ENCODE measurements around the gene PITPNM3.

- TF ChIP-seq DPF2 (CRISPR knock-in tag; IDR thresholded peaks at IDR 0.05; ENCODE audit: borderline replicate concordance, low read depth): no peak
- TF ChIP-seq PHB2 (IDR thresholded peaks at IDR 0.05; ENCODE audit: partially characterized antibody): no peak
- TF ChIP-seq PCBP1 (IDR thresholded peaks at IDR 0.05; ENCODE audit: borderline replicate concordance, low read depth, low read length): no peak
- TF ChIP-seq, protein P1, sequence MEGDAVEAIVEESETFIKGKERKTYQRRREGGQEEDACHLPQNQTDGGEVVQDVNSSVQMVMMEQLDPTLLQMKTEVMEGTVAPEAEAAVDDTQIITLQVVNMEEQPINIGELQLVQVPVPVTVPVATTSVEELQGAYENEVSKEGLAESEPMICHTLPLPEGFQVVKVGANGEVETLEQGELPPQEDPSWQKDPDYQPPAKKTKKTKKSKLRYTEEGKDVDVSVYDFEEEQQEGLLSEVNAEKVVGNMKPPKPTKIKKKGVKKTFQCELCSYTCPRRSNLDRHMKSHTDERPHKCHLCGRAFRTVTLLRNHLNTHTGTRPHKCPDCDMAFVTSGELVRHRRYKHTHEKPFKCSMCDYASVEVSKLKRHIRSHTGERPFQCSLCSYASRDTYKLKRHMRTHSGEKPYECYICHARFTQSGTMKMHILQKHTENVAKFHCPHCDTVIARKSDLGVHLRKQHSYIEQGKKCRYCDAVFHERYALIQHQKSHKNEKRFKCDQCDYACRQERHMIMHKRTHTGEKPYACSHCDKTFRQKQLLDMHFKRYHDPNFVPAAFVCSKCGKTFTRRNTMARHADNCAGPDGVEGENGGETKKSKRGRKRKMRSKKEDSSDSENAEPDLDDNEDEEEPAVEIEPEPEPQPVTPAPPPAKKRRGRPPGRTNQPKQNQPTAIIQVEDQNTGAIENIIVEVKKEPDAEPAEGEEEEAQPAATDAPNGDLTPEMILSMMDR (CRISPR knock-in tag; IDR thresholded peaks at IDR 0.05): no peak
- TF ChIP-seq ZNF280B (CRISPR knock-in tag; IDR thresholded peaks at IDR 0.05; ENCODE audit: borderline replicate concordance): no peak
These were observed 67.3 kb downstream of the PITPNM3 start for GRCh38 chr17:6489016-6489550.

All from HepG2 (cell line).